GM19395 (cell line): ENCODE results near the gene PARD6G.
"Not testable (repeated sequence)": the region's sequence is repeated elsewhere in the genome, so short reads cannot be mapped to it uniquely, and the experiment has no call there.

ENCODE experiments used
- ATAC-seq: cut with Tn5 transposase; IDR thresholded peaks from one replicate; pipeline ENCODE4 v1.9.1; 2021; ENCODE audit warnings: mild to moderate bottlenecking, moderate library complexity; ENCODE audit not compliant: unreplicated experiment

The PARD6G gene

DNA sequence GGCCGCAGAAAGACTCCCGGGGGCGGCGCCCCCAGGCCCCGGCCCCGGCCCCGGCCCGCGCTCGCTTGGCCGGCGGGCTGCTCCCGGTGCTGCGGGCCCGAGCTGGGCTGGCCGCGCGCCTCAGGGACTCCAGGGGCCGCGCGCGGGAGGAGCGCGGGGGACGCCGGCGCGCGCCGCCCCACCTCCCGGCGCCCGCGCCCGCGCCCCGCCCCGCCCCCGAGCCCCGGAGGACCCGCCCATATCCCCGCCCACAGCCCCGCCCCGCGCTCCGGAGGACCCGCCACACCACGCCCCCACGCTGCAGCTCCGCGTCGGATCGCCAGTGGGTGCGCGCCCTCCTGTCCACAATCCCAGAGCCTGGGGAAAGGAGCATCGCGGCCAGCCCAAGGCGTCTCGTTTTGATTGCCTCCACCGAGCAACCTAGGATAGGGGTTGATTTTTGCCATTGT, at the start of gene PARD6G:
PARD6G (minus strand) TSS at position 122 of the 449 bp plus-strand sequence. CDS start 166 bp downstream, outside the sequence.
- peak; percentile 65 for ATAC-seq

DNA sequence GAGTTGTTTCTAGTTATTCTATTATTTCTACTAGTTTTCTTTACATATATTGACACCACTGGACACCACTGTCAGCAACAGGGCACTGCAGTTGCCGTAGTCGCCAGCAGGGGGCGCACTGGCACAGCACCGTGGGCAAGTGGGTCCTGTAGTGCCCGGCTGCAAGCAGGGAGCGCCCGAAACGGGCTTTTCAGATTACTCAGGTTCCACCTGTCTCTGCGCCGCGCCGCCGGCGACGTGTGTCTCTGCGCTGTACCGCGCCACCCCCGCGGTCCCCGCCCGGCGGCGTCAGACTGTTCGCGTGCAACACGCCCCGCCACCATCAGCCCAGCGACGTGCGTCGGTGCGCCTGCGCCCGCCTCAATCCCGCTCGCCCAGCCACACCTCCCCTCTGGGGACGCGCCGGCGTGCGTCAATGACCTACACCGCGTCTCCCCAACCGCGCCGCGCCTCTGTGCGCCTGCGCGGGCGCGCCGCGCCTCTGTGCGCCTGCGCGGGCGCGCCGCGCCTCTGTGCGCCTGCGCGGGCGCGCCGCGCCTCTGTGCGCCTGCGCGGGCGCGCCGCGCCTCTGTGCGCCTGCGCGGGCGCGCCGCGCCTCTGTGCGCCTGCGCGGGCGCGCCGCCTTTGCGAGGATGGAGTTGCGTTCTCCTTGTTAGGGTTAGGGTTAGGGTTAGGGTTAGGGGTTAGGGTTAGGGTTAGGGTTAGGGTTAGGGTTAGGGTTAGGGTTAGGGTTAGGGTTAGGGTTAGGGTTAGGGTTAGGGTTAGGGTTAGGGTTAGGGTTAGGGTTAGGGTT, 15.1 kb upstream of the PARD6G start:
- ATAC-seq = not testable (repeated sequence)

DNA sequence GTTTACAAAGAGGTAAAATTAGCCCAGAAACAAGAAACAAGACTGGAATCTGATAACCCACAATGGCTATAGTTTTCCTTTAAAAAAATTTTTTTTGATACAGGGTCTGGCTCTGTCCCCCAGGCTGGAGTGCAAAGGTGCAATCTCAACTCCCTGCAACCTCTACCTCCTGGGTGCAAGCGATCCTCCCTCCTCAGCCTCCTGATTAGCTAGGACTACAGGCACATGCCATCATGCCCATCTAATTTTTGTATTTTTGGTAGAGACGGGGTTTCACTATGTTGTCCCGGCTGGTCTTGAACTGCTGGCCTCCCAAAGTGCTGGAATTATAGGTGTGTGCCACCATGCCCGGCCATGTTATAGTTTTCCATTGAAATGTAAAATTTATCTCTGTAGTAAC, 12.3 kb upstream of the PARD6G start:
- ATAC-seq = no peak

DNA sequence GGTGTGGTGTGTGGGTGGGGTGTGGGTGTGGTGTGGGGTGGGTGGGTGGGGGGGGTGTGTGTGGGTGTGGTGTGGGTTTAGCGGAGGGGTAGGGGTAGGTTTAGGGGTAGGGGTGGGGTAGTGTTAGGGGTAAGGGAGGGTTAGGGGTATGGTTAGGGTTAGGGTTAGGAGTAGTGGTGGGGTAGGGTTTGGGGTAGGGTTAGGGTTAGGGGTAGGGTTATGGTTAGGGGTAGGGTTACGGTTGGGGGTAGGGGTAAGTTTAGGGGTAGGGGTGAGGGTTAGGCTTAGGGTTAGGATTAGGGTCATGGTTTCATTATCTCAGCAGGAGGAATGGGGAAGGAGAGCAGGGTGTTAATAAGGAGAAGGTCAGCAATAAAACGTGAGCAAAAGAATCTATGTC, 11.3 kb upstream of the PARD6G start:
- no peak for ATAC-seq

- ATAC-seq = not testable (repeated sequence)
These were observed 10.5 kb upstream of the PARD6G start for GRCh38 chr18:80257579-80258543.

- ATAC-seq = no peak
These were observed 7.7 kb upstream of the PARD6G start for GRCh38 chr18:80254971-80255500.

DNA sequence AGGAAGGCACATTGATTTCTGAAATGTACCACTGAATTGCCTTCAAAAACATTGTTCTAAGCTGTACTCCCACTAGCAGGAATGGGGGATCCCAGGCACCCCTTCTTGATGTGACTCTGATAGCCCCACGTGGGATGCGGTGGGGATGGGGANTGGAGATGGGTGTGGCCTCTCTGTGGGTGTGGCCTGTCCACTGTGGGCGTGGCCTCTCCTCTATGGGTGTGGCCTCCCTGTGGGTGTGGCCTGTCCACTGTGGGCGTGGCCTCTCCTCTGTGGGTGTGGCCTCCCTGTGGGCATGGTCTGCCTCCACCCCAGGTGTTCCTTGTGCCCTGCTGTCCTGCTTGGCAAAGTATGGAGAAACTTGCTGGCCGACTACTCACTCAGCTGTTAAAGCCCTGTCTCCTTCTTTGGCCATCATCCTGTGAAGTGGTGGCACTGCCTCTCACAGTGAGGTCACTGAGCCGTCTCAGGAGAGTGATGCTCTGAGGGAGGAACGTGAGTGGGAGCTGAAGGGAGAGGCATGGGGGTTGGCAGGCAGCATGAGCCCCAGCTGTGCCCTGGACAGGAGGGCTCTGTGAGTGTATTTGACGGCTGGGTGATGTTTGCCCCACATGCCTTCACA, 6.7 kb upstream of the PARD6G start:
- ATAC-seq = no peak

GRCh38 chr18:80253236-80253635, 5.9 kb upstream of the PARD6G start:
- no peak for ATAC-seq

- ATAC-seq = no peak
These were observed 4.8 kb upstream of the PARD6G start for GRCh38 chr18:80252136-80252535.

DNA sequence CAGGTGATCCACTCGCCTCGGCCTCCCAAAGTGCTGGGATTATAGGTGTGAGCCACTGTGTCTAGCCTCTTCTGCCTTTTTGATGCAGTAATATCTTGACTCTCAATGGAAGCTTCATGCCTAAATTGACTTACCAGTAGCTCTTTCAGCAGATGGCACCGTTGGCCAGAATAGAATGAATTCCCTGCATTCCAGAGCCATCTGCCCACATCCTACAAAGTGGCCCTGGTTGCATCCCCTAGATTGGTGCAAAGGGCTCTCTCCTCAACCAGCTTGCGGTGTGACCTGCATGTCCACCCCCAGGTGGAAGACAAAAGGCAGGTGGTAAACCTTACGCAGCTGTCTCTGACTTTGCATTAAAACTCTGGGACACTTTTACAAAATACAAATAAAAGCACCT, 4.4 kb upstream of the PARD6G start:
- no peak for ATAC-seq

- no peak for ATAC-seq
These were observed 3.5 kb upstream of the PARD6G start for GRCh38 chr18:80250740-80251364.

- no peak for ATAC-seq
These were observed 2.1 kb upstream of the PARD6G start for GRCh38 chr18:80249217-80250093.

DNA sequence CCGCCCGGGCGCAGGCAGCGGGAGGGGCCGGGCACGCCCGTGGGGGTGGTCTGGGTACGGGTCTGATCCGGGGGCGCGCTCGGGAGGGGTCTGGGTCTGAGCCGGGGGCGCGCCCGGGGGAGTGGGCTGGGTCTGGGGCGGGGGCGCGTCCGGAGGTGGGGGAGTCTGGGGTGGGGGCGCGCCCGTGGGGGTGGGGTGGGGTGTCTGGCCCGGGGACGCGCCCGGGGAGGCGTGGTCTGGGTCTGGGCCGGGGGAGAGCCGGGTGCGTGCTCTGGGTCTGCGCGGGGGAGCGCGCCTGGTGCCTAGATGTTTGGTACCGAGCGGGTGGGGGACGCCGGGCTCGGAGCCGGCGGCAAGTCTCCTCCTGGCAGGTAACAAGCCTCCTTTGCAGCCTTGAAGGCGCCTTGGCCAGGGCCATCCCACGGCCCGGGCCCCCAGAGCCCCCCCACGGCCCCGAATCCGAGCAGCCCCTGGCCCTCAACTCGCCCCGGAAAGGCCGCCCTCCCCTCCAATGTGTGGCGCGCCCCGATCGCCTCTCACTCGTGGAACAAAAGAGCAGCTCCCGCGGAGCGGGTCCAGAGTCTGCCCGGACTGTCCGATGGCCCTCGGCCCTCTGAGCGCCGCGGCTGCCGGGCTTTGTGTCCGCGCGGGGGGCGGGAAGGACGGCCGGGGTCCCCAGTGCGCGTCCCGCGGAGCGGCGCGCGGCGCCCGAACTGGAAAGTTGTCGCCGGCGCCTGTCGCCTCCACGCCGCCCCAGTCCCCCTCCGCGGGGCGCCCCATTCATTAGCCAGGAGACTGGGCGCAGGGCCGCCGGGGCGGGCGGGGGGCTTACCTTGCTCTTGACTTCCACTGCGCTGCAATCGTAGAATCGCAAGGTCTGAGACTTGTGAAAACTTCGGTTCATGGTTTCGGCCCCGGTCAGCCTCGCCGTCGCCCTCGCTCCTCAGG, 595 bp downstream of the PARD6G start:
- ATAC-seq = peak; percentile 49

- ATAC-seq = no peak
These were observed 1.4 kb downstream of the PARD6G start for GRCh38 chr18:80245781-80246444.

DNA sequence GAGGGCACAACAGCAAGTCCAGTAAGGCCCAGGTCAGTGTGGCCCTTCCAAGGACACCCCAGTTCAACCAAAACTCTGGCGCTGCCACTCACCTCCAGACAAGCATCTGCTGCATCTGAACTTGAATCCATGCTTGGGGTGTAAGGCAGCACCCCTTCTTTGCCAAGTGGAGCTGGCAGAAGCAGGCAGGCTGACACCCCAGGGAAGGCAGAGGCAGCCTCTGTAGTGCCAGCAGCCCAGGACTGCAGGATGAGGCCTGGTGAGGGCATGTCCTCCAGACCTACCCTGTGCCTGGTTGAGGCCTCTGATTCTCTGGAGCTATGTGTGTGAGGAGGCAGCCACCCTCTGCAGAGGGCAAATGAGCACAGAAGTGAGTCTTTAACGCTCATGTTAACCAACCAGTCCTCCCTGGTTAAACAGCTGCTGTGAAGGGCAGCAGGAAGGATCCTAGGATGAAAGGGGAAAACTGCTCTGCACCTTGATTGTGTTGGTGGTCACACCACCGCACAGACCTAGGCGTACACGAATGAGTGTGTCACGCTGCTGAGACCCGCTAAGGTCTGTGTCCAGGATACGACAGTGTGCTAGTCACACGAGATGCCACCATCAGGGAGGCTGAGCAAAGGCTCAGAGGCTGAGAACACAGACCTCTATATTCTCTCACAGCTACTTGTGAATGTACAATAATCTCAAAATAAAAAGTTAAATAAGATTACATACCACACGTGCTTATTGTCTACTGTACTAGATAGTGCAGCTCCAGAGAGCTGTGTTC, 2.2 kb downstream of the PARD6G start:
- no peak for ATAC-seq

DNA sequence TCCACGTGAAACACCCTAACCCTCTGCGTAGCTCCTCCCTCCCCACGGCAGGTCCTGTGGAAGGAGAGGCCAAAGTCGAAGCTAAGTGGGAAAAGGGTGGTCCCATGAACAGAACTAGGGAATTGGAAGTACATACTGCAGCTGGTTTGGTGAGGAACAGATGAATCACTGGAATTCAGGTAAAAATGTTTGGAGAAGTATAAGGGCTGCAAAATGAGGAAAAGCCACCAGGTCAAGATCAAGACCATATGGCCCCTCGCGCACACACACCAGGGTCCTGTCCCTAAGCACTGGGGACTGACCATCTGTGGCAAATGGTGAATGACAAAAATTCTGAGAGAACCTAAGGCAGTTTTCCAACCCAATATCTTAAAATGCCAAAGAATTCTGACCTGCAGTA, 3.1 kb downstream of the PARD6G start:
- no peak for ATAC-seq

DNA sequence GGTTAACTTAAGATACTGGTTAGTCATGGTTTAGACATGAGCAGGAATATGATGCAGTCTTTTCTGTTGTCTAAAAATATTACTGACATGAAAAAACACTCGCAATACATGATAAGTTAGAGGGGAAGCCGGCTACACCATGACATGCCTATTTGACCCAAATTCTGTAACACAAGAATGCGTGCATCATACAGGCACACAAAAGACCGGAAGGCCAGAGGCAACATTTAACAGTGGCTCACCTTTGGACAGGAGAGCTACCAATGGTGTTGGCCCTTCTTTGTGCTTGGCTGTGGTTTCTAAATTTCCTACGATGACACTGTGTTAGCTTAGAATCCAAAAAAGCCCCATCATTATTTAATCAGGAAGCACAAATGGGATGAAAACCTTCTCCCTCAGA, 4.1 kb downstream of the PARD6G start:
- no peak for ATAC-seq
